Gastroesophageal sphincter (tissue), 4 donors: ENCODE data around the gene GALNT10. TPM values are rescaled to one million over a fixed set of nuclear protein-coding genes. Genes with fewer than 3 reads are reported as not detected.

ENCODE experiments used
- ATAC-seq: fragments of 150-250 bp; one replicate; pipeline ENCODE4 v1.9.1; 2016; ENCODE audit warnings: mild to moderate bottlenecking, moderate library complexity
- H3K27ac ChIP-seq, 4 donors: fragments of 200-600 bp; sonication (generic) in 3 of 4; 1 replicate in 3 of 4; 2 replicates in 1 of 4; pipeline ENCODE4 v1.5.1; 2016 to 2019
- H3K27me3 ChIP-seq: fragments of 200-600 bp; sonication (generic); one replicate; pipeline ENCODE4 v1.5.1; 2019
- H3K36me3 ChIP-seq, 2 donors: fragments of 200-600 bp; sonication (generic); one replicate each; pipeline ENCODE4 v1.5.1; 2019; ENCODE audit warnings: control low read depth in 1 of 2
- H3K4me1 ChIP-seq, 3 donors: fragments of 200-600 bp; sonication (generic); 1 replicate in 2 of 3; 2 replicates in 1 of 3; pipeline ENCODE4 v1.5.1; 2016 to 2019; ENCODE audit warnings: control low read depth in 2 of 3
- H3K4me3 ChIP-seq, 2 donors: fragments of 200-600 bp; sonication (generic); one replicate each; pipeline ENCODE4 v1.5.1; 2019; ENCODE audit warnings: mild to moderate bottlenecking in 1 of 2, moderate library complexity in 1 of 2
- H3K9me3 ChIP-seq, 3 donors: fragments of 200-600 bp; sonication (generic); one replicate each; pipeline ENCODE4 v1.5.1; 2017 to 2019; ENCODE audit warnings: control low read depth in 2 of 3
- EP300 ChIP-seq: sonication (generic); formaldehyde crosslinking; IDR thresholded peaks from one replicate; pipeline ENCODE4 v1.6.1; 2017; ENCODE audit warnings: antibody characterized with exemption, mild to moderate bottlenecking
- POLR2A ChIP-seq, 2 donors: fragments of 450-650 bp; IDR thresholded peaks; one replicate each; pipeline ENCODE4 v1.6.1; 2017; ENCODE audit warnings: antibody characterized with exemption in 2 of 2, mild to moderate bottlenecking in 2 of 2, moderate library complexity in 1 of 2
- POLR2AphosphoS5 ChIP-seq: sonication (generic); formaldehyde crosslinking; IDR thresholded peaks from one replicate; pipeline ENCODE4 v1.6.1; 2017; ENCODE audit warnings: antibody characterized with exemption
- WGBS, 2 donors: methylation state at CpG; one replicate each; pipeline ENCODE4 v1.1.5; 2018; ENCODE audit warnings: low coverage in 1 of 2; 5-methylcytosine and 5-hydroxymethylcytosine counted together
- total RNA-seq, 4 donors: library from RNA; depleted of rRNA; stranded (reverse); fragments of >200 nt; gene quantifications; one replicate each; pipeline ENCODE4 v1.1.0, GENCODE V29; 2016
- TF ChIP-seq, protein P1 (sequence below), 4 experiments: fragments of 200-600 bp in 2 of 4; fragments of 450-650 bp in 2 of 4; sonication (generic) in 1 of 4; IDR thresholded peaks; one replicate each; pipeline ENCODE4 v1.5.1; 2017 to 2019; ENCODE audit warnings: antibody characterized with exemption in 4 of 4, mild to moderate bottlenecking in 2 of 4, moderate library complexity in 2 of 4

GALNT10 gene
- total RNA-seq, 4 donors from 2014 or later: 19.1 to 49.1 (median 34.0) TPM

DNA sequence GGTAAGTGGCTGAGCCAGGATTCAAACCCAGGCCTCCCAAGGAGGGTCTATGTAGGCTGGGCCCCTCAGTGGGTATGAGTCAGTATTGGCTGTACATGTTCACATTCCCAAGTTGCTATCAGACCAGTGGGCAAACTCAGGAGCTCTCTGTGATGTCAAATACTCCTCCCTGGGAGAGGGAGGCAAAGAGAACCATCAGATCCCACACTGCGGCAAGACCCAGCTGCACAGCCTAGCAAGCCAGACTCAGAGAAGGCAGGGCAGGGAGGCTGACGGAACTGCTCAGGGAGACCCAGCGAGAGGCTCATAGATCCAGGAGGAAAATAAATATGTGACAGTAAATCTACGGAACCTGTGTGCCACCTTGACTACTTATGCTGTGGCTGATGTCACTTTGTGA lies 212.7 kb downstream of the GALNT10 start:
- Histone ChIP-seq H3K27ac (no peak overlapping the region), H3K27me3 (no peaks in the 10 kb centered on the region), H3K4me3 (no peak overlapping the region), H3K9me3 (no peaks in the 10 kb centered on the region), H3K36me3 (no peaks in the 10 kb centered on the region), H3K4me1 (peaks cover 0 to 10% (median 6%) of the 10 kb centered on the region in 3 donors)
- no peak for TF ChIP-seq POLR2A (IDR thresholded peaks at IDR 0.05)
- no peak for TF ChIP-seq EP300
- TF ChIP-seq, protein P1, sequence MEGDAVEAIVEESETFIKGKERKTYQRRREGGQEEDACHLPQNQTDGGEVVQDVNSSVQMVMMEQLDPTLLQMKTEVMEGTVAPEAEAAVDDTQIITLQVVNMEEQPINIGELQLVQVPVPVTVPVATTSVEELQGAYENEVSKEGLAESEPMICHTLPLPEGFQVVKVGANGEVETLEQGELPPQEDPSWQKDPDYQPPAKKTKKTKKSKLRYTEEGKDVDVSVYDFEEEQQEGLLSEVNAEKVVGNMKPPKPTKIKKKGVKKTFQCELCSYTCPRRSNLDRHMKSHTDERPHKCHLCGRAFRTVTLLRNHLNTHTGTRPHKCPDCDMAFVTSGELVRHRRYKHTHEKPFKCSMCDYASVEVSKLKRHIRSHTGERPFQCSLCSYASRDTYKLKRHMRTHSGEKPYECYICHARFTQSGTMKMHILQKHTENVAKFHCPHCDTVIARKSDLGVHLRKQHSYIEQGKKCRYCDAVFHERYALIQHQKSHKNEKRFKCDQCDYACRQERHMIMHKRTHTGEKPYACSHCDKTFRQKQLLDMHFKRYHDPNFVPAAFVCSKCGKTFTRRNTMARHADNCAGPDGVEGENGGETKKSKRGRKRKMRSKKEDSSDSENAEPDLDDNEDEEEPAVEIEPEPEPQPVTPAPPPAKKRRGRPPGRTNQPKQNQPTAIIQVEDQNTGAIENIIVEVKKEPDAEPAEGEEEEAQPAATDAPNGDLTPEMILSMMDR (IDR thresholded peaks at IDR 0.05): no peak
- 88 to 90% methylated on average over 4 of the region's 4 CpGs for WGBS, 2 donors
- no peak for ATAC-seq

DNA sequence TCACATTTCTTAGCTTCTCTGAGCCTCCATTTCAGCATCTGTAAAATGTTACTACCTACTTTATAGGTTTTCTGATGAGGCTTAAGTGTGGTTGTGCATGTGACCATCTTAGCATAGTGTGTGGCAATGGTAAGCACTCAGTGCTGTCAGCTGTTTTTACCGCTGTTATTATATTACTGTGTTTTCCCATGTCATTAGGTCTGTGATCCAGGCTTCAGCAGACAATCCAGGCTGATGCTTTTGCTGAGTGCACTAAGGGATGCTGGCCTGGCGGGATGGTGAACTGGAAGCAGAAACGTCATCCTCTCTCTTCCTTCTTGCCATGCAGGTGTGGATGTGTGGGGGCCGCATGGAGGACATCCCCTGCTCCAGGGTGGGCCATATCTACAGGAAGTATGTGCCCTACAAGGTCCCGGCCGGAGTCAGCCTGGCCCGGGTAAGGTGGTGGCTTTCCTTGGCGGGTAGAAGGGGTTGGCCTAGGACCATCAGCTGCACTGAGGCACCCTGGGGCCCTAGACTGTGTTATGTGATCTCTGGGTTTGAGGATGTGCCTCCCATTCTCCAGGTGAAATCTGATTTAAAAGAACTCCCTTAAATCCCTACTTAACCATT lies 213.3 kb downstream of the GALNT10 start:
- ATAC-seq: no peak
- H3K27me3 ChIP-seq: no peaks in the 10 kb centered on the region
- H3K27ac ChIP-seq: no peak overlapping the region
- TF ChIP-seq, protein P1 (IDR thresholded peaks at IDR 0.05): no peak
- no peak for TF ChIP-seq POLR2AphosphoS5
- no peak for TF ChIP-seq EP300
- TF ChIP-seq POLR2A (IDR thresholded peaks at IDR 0.05): no peak
- peaks cover 0 to 4% of the 10 kb centered on the region in 2 donors for H3K36me3 ChIP-seq
- WGBS, 2 donors: 80 to 93% methylated on average over 1 to 3 of the region's 8 CpGs
- no peaks in the 10 kb centered on the region for H3K9me3 ChIP-seq
- peaks cover 0 to 10% (median 6%) of the 10 kb centered on the region in 3 donors for H3K4me1 ChIP-seq
- no peak overlapping the region for H3K4me3 ChIP-seq

GRCh38 chr5:154405078-154405792 lies 214.7 kb downstream of the GALNT10 start:
- peak overlapping the region in 1 of 4 donors; percentile 51 for H3K27ac ChIP-seq
- peaks cover 0 to 14% of the 10 kb centered on the region in 2 donors for H3K36me3 ChIP-seq
- no peaks in the 10 kb centered on the region for H3K9me3 ChIP-seq
- TF ChIP-seq, protein P1 (IDR thresholded peaks at IDR 0.05): peak in 3 of 4 experiments; percentile 87 to 92 (median 88)
- TF ChIP-seq EP300: no peak
- TF ChIP-seq POLR2A (IDR thresholded peaks at IDR 0.05): no peak
- peaks cover 0 to 10% (median 6%) of the 10 kb centered on the region in 3 donors for H3K4me1 ChIP-seq
- no peaks in the 10 kb centered on the region for H3K27me3 ChIP-seq
- H3K4me3 ChIP-seq: peak overlapping the region in 1 of 2 donors; percentile 46
- ATAC-seq: peak; percentile 90
- WGBS, 2 donors: 6 to 43% methylated on average over 2 to 8 of the region's 37 CpGs

DNA sequence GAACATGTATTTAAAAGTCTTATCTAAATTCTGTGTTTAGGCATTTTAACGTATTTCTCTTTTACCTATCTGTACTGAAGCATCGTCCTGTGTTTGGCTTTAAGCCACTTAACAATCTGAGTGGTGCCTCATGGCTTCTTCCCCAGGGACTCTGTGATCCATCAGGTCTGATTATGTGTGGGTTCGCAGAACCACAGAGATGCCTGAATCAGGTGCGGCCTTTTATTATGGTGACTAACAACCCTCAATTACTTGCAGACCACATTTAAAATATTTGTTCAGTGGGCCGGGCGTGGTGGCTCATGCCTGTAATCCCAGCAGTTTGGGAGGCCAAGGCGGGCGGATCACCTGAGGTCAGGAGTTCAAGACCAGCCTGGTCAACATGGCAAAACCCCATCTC lies 215.7 kb downstream of the GALNT10 start:
- no peaks in the 10 kb centered on the region for H3K9me3 ChIP-seq
- no peak for ATAC-seq
- peaks cover 0 to 24% of the 10 kb centered on the region in 2 donors for H3K36me3 ChIP-seq
- no peak overlapping the region for H3K27ac ChIP-seq
- H3K4me1 ChIP-seq: peaks cover 0 to 10% (median 6%) of the 10 kb centered on the region in 3 donors
- TF ChIP-seq, protein P1 (IDR thresholded peaks at IDR 0.05): no peak
- TF ChIP-seq POLR2AphosphoS5 (no peak), EP300 (no peak), POLR2A (IDR thresholded peaks at IDR 0.05) (no peak)
- WGBS, 2 donors: 77 to 92% methylated on average over 2 to 7 of the region's 8 CpGs
- no peak overlapping the region for H3K4me3 ChIP-seq
- no peaks in the 10 kb centered on the region for H3K27me3 ChIP-seq

DNA sequence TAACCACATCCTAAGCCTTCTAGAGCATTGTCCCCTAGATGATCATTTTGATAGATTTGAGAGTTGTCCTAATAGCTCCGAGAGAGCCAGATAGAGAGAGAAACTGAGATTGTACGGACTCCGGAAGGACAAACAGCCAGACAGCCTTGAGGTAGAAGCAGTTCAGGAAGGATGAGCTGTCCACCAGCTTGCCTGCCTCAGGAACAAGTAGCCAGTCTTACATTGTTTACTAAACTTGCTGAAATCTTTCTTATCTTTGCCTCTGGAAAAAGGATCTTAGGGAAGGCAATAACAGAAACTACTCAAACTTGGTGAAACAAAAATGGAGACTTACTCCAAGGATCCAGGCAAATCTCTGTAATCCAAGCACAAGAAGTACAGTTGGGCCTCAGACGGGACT lies 216.3 kb downstream of the GALNT10 start:
- WGBS, 2 donors: 89 to 90% methylated on average over 4 of the region's 4 CpGs
- Histone ChIP-seq H3K27me3 (no peaks in the 10 kb centered on the region), H3K4me3 (no peak overlapping the region), H3K27ac (no peak overlapping the region), H3K36me3 (peaks cover 0 to 30% of the 10 kb centered on the region in 2 donors), H3K4me1 (peaks cover 0 to 10% (median 6%) of the 10 kb centered on the region in 3 donors), H3K9me3 (no peaks in the 10 kb centered on the region)
- ATAC-seq: no peak
- TF ChIP-seq, protein P1 (IDR thresholded peaks at IDR 0.05): no peak
- no peak for TF ChIP-seq EP300
